GM06990 (cell line): ENCODE data around the gene TNRC18.
"Not testable (repeated sequence)": the region's sequence is repeated elsewhere in the genome, so short reads cannot be mapped to it uniquely, and the experiment has no call there.

Experiments used
- DNase-seq: peaks from one replicate; pipeline ENCODE4 v3.0.0-alpha.2; 2011; ENCODE audit not compliant: insufficient read length; ENCODE audit errors: extremely low read depth
- H3K27me3 ChIP-seq: replicated peaks from 2 replicates; pipeline ENCODE4 v1.6.0; 2011; ENCODE audit warnings: low read length; ENCODE audit not compliant: control insufficient read depth, insufficient read depth
- H3K36me3 ChIP-seq: 2 replicates; pipeline ENCODE4 v1.5.1; 2011; ENCODE audit warnings: low read length; ENCODE audit not compliant: control insufficient read depth, insufficient read depth
- H3K4me3 ChIP-seq: replicated peaks from 2 replicates; pipeline ENCODE4 v1.5.1; 2011; ENCODE audit warnings: low read depth, mild to moderate bottlenecking, control low read depth, low read length
- CTCF ChIP-seq: IDR thresholded peaks from 2 replicates; pipeline ENCODE4 v1.5.1; 2011; ENCODE audit warnings: low read length, control low read depth, mild to moderate bottlenecking, inconsistent platforms; ENCODE audit not compliant: insufficient read depth, poor library complexity, severe bottlenecking

TNRC18 gene

GRCh38 chr7:5286933-5287332 lies 136.7 kb downstream of the TNRC18 start:
- DNase-seq = no peak
- TF ChIP-seq CTCF = no peak
- no peaks in the 10 kb centered on the region for H3K36me3 ChIP-seq
- H3K27me3 ChIP-seq = no peaks in the 10 kb centered on the region
- H3K4me3 ChIP-seq = no peak overlapping the region

- no peaks in the 10 kb centered on the region for H3K27me3 ChIP-seq
- peak; percentile 65 for TF ChIP-seq CTCF
- DNase-seq = no peak
- no peaks in the 10 kb centered on the region for H3K36me3 ChIP-seq
- no peak overlapping the region for H3K4me3 ChIP-seq
Observed at GRCh38 chr7:5284304-5285281, 139.0 kb downstream of the TNRC18 start.

GRCh38 chr7:5283421-5284303 lies 140.0 kb downstream of the TNRC18 start:
- DNase-seq = no peak
- Histone ChIP-seq H3K4me3 (no peak overlapping the region), H3K36me3 (no peaks in the 10 kb centered on the region), H3K27me3 (no peaks in the 10 kb centered on the region)
- no peak for TF ChIP-seq CTCF

- Histone ChIP-seq H3K4me3 (no peak within 1 kb of the TSS), H3K27me3 (no peaks in the 10 kb centered on the region), H3K36me3 (no peaks in the 10 kb centered on the region)
- TF ChIP-seq CTCF = no peak
- no peak for DNase-seq
Observed at GRCh38 chr7:5282543-5283316, 140.9 kb downstream of the TNRC18 start, which contains the start of gene SLC29A4. TSS of gene SLC29A4 (plus strand) at chr7:5282943. CDS start at chr7:5287817, 4,874 bp downstream.

GRCh38 chr7:5281598-5282500 lies 141.8 kb downstream of the TNRC18 start:
- H3K4me3 ChIP-seq, DNase-seq, H3K36me3 ChIP-seq, H3K27me3 ChIP-seq: not testable (repeated sequence)
